HEK293 (cell line): ENCODE results near the gene FBXL15.
A peak's percentile ranks its signal among the peaks of the same experiment; 100 is the strongest.

Source experiments
- GLI2 ChIP-seq: fragments of 450-650 bp; formaldehyde crosslinking; IDR thresholded peaks from 2 replicates; pipeline ENCODE4; 2017; ENCODE audit warnings: missing biosample characterization, missing genetic modification characterization, low read depth, borderline replicate concordance
- KLF10 ChIP-seq: fragments of 450-650 bp; IDR thresholded peaks from 2 replicates; pipeline ENCODE4 v1.5.1; 2018; ENCODE audit warnings: missing biosample characterization, mild to moderate bottlenecking, missing genetic modification characterization
- KLF16 ChIP-seq: fragments of 450-650 bp; formaldehyde crosslinking; IDR thresholded peaks from 2 replicates; pipeline ENCODE4 v1.5.1; 2017; ENCODE audit warnings: missing biosample characterization, missing genetic modification characterization
- KLF7 ChIP-seq: fragments of 450-650 bp; formaldehyde crosslinking; IDR thresholded peaks from 2 replicates; pipeline ENCODE4 v1.5.1; 2016; ENCODE audit warnings: missing biosample characterization, missing genetic modification characterization, borderline replicate concordance
- KLF8 ChIP-seq: fragments of 450-650 bp; formaldehyde crosslinking; IDR thresholded peaks from 2 replicates; pipeline ENCODE4 v1.5.1; 2016; ENCODE audit warnings: missing biosample characterization, missing genetic modification characterization
- MYNN ChIP-seq: fragments of 450-650 bp; formaldehyde crosslinking; IDR thresholded peaks from 2 replicates; pipeline ENCODE4 v1.5.1; 2016; ENCODE audit warnings: missing biosample characterization, missing genetic modification characterization, borderline replicate concordance
- MZF1 ChIP-seq: fragments of 450-650 bp; formaldehyde crosslinking; IDR thresholded peaks from 2 replicates; pipeline ENCODE4 v1.5.1; 2017; ENCODE audit warnings: missing biosample characterization, missing genetic modification characterization, borderline replicate concordance
- OSR2 ChIP-seq: fragments of 450-650 bp; formaldehyde crosslinking; IDR thresholded peaks from 2 replicates; pipeline ENCODE4 v1.5.1; 2016; ENCODE audit warnings: missing biosample characterization, missing genetic modification characterization
- PRDM1 ChIP-seq: fragments of 450-650 bp; formaldehyde crosslinking; IDR thresholded peaks from 2 replicates; pipeline ENCODE4; 2016; ENCODE audit warnings: missing biosample characterization, missing genetic modification characterization
- SALL2 ChIP-seq: fragments of 450-650 bp; formaldehyde crosslinking; IDR thresholded peaks from 2 replicates; pipeline ENCODE4 v1.5.0; 2017; ENCODE audit warnings: missing biosample characterization, mild to moderate bottlenecking, missing genetic modification characterization, borderline replicate concordance
- SCRT2 ChIP-seq: fragments of 450-650 bp; formaldehyde crosslinking; IDR thresholded peaks from 2 replicates; pipeline ENCODE4 v1.5.1; 2016; ENCODE audit warnings: missing biosample characterization, missing genetic modification characterization
- YY1 ChIP-seq: fragments of 450-650 bp; formaldehyde crosslinking; IDR thresholded peaks from 2 replicates; pipeline ENCODE4 v1.5.1; 2018; ENCODE audit warnings: missing biosample characterization, missing genetic modification characterization
- ZBTB20 ChIP-seq: fragments of 450-650 bp; formaldehyde crosslinking; IDR thresholded peaks from 2 replicates; pipeline ENCODE4 v1.5.1; 2016; ENCODE audit warnings: missing biosample characterization, missing genetic modification characterization
- ZFP37 ChIP-seq: fragments of 450-650 bp; formaldehyde crosslinking; IDR thresholded peaks from 2 replicates; pipeline ENCODE4 v1.5.1; 2016; ENCODE audit warnings: missing biosample characterization, missing genetic modification characterization
- ZNF302 ChIP-seq: fragments of 450-650 bp; formaldehyde crosslinking; IDR thresholded peaks from 2 replicates; pipeline ENCODE4 v1.5.1; 2016; ENCODE audit warnings: missing biosample characterization, missing genetic modification characterization, low read depth
- ZNF311 ChIP-seq: fragments of 450-650 bp; formaldehyde crosslinking; IDR thresholded peaks from 2 replicates; pipeline ENCODE4 v1.5.1; 2017; ENCODE audit warnings: missing biosample characterization, missing genetic modification characterization, borderline replicate concordance
- ZNF354C ChIP-seq: fragments of 450-650 bp; formaldehyde crosslinking; IDR thresholded peaks from 2 replicates; pipeline ENCODE4 v1.5.1; 2016; ENCODE audit warnings: missing biosample characterization, missing genetic modification characterization, low read depth, borderline replicate concordance
- ZNF37A ChIP-seq: fragments of 450-650 bp; IDR thresholded peaks from 2 replicates; pipeline ENCODE4 v1.5.1; 2018; ENCODE audit warnings: missing biosample characterization, missing genetic modification characterization
- ZNF433 ChIP-seq: fragments of 450-650 bp; formaldehyde crosslinking; IDR thresholded peaks from 2 replicates; pipeline ENCODE4 v1.5.1; 2016; ENCODE audit warnings: missing biosample characterization, missing genetic modification characterization, low read depth
- ZNF510 ChIP-seq: fragments of 450-650 bp; formaldehyde crosslinking; IDR thresholded peaks from 2 replicates; pipeline ENCODE4 v1.5.1; 2018; ENCODE audit warnings: mild to moderate bottlenecking, missing genetic modification characterization, missing biosample characterization; ENCODE audit not compliant: insufficient replicate concordance
- ZNF529 ChIP-seq: fragments of 450-650 bp; formaldehyde crosslinking; IDR thresholded peaks from 2 replicates; pipeline ENCODE4 v1.5.1; 2017; ENCODE audit warnings: missing genetic modification characterization, missing biosample characterization; ENCODE audit not compliant: insufficient replicate concordance
- ZNF544 ChIP-seq: fragments of 450-650 bp; formaldehyde crosslinking; IDR thresholded peaks from 2 replicates; pipeline ENCODE4 v1.5.0; 2017; ENCODE audit warnings: missing biosample characterization, missing genetic modification characterization
- ZNF548 ChIP-seq: fragments of 450-650 bp; formaldehyde crosslinking; IDR thresholded peaks from 2 replicates; pipeline ENCODE4 v1.5.1; 2016; ENCODE audit warnings: missing biosample characterization, missing genetic modification characterization
- ZNF555 ChIP-seq: fragments of 450-650 bp; formaldehyde crosslinking; conservative IDR thresholded peaks from 2 replicates; pipeline ENCODE4 v1.5.1; 2017; ENCODE audit warnings: missing biosample characterization, mild to moderate bottlenecking, missing genetic modification characterization, inconsistent platforms
- ZNF621 ChIP-seq: fragments of 450-650 bp; formaldehyde crosslinking; IDR thresholded peaks from 2 replicates; pipeline ENCODE4 v1.5.1; 2017; ENCODE audit warnings: missing biosample characterization, missing genetic modification characterization
- ZNF623 ChIP-seq: fragments of 450-650 bp; formaldehyde crosslinking; IDR thresholded peaks from 2 replicates; pipeline ENCODE4 v1.5.1; 2016; ENCODE audit warnings: missing biosample characterization, missing genetic modification characterization
- ZNF747 ChIP-seq: fragments of 450-650 bp; formaldehyde crosslinking; IDR thresholded peaks from 2 replicates; pipeline ENCODE4 v1.5.1; 2016; ENCODE audit warnings: missing biosample characterization, missing genetic modification characterization
- ZNF776 ChIP-seq: fragments of 450-650 bp; formaldehyde crosslinking; IDR thresholded peaks from 2 replicates; pipeline ENCODE4 v1.5.0; 2017; ENCODE audit warnings: missing biosample characterization, missing genetic modification characterization, borderline replicate concordance
- TF ChIP-seq, protein P1 (sequence below): fragments of 450-650 bp; formaldehyde crosslinking; IDR thresholded peaks from 2 replicates; pipeline ENCODE4 v1.5.1; 2016; ENCODE audit warnings: missing biosample characterization, missing genetic modification characterization, low read depth
- TF ChIP-seq, protein P2 (sequence below): fragments of 450-650 bp; formaldehyde crosslinking; IDR thresholded peaks from 2 replicates; pipeline ENCODE4 v1.5.1; 2017; ENCODE audit warnings: missing biosample characterization, missing genetic modification characterization
- TF ChIP-seq, protein P3 (sequence below): sonication (generic); formaldehyde crosslinking; IDR thresholded peaks from 2 replicates; pipeline ENCODE4 v1.8.1; 2022; ENCODE audit warnings: mild to moderate bottlenecking, moderate library complexity, missing genetic modification reagents
- TF ChIP-seq, protein P4 (sequence below): fragments of 450-650 bp; IDR thresholded peaks from 2 replicates; pipeline ENCODE4 v1.5.1; 2018; ENCODE audit warnings: missing biosample characterization, mild to moderate bottlenecking, missing genetic modification characterization
- TF ChIP-seq, protein P5 (sequence below): fragments of 450-650 bp; formaldehyde crosslinking; IDR thresholded peaks from 2 replicates; pipeline ENCODE4 v1.5.1; 2016; ENCODE audit warnings: missing biosample characterization, missing genetic modification characterization
- TF ChIP-seq, protein P6 (sequence below): fragments of 450-650 bp; formaldehyde crosslinking; IDR thresholded peaks from 2 replicates; pipeline ENCODE4 v1.5.1; 2016; ENCODE audit warnings: missing biosample characterization, missing genetic modification characterization

FBXL15 gene

DNA sequence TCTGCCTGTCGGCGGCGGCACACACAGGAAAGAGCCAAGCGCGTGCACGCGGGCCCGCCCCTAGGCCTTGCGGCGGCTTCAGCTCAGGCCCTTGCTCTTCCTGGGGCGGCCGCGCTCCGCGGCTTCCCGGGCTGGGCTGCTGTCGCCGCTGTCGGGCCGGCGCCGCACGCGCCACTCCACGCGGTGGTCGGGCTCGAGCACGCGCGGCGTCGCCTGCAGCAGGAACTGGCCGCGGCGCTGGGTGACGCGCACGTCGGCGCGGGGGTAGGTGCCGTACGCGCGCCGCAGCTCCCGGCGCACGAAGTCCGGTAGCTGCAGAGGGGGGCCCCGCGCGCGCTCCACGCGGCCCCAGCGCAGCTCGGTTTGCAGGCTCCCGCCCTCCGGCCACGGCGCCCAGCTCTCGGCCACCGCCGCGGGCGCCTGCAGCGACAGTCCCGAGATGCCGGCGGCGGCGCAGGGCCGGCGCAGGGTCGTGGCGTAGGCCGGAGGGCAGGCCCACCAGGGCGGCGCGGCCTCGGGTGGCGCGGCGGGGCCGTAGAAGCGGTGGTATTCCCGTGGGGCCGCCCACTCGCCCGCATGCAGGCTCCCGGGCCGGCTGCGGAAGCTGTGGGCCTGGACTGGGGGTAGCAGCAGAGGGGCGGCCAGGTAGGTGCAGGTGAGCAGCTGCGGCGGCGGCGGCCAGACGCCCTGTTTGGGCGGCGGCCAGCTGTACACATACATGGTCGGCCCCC is 29.9 kb downstream of the FBXL15 start (continued):
- TF ChIP-seq, protein P1, sequence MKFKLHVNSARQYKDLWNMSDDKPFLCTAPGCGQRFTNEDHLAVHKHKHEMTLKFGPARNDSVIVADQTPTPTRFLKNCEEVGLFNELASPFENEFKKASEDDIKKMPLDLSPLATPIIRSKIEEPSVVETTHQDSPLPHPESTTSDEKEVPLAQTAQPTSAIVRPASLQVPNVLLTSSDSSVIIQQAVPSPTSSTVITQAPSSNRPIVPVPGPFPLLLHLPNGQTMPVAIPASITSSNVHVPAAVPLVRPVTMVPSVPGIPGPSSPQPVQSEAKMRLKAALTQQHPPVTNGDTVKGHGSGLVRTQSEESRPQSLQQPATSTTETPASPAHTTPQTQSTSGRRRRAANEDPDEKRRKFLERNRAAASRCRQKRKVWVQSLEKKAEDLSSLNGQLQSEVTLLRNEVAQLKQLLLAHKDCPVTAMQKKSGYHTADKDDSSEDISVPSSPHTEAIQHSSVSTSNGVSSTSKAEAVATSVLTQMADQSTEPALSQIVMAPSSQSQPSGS (tag by site-specific recombination) = no peak
- TF ChIP-seq, protein P2, sequence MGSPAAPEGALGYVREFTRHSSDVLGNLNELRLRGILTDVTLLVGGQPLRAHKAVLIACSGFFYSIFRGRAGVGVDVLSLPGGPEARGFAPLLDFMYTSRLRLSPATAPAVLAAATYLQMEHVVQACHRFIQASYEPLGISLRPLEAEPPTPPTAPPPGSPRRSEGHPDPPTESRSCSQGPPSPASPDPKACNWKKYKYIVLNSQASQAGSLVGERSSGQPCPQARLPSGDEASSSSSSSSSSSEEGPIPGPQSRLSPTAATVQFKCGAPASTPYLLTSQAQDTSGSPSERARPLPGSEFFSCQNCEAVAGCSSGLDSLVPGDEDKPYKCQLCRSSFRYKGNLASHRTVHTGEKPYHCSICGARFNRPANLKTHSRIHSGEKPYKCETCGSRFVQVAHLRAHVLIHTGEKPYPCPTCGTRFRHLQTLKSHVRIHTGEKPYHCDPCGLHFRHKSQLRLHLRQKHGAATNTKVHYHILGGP (tag by site-specific recombination) = no peak
- TF ChIP-seq ZNF623 (tag by site-specific recombination) (no peak), PRDM1 (tag by site-specific recombination) (no peak), OSR2 (peak; percentile 19; the same call in 1 of the 2 replicates), ZNF311 (tag by site-specific recombination) (no peak), KLF16 (tag by site-specific recombination) (peak; percentile 43), SALL2 (tag by site-specific recombination) (no peak), ZNF555 (no peak), ZNF302 (tag by site-specific recombination) (no peak), ZNF776 (tag by site-specific recombination) (no peak), MZF1 (tag by site-specific recombination) (no peak), ZNF37A (tag by site-specific recombination) (no peak), ZNF433 (tag by site-specific recombination) (no peak), GLI2 (no peak), KLF7 (tag by site-specific recombination) (no peak), ZNF544 (no peak), KLF8 (tag by site-specific recombination) (peak; percentile 49; the same call in 1 of the 2 replicates), ZFP37 (no peak), ZNF529 (tag by site-specific recombination) (no peak), YY1 (tag by site-specific recombination) (no peak), MYNN (tag by site-specific recombination) (no peak), ZNF510 (tag by site-specific recombination) (no peak), ZBTB20 (tag by site-specific recombination) (peak; percentile 88), ZNF354C (no peak), KLF10 (tag by site-specific recombination) (0 out of 2 replicates have a peak, but pooled peaks have one; percentile 11), ZNF621 (no peak), ZNF747 (no peak), SCRT2 (tag by site-specific recombination) (no peak), ZNF548 (tag by site-specific recombination) (no peak)
- TF ChIP-seq, protein P3, sequence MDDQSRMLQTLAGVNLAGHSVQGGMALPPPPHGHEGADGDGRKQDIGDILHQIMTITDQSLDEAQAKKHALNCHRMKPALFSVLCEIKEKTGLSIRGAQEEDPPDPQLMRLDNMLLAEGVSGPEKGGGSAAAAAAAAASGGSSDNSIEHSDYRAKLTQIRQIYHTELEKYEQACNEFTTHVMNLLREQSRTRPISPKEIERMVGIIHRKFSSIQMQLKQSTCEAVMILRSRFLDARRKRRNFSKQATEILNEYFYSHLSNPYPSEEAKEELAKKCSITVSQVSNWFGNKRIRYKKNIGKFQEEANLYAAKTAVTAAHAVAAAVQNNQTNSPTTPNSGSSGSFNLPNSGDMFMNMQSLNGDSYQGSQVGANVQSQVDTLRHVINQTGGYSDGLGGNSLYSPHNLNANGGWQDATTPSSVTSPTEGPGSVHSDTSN = peak; percentile 83; the same call in 1 of the 2 replicates
- TF ChIP-seq, protein P4, sequence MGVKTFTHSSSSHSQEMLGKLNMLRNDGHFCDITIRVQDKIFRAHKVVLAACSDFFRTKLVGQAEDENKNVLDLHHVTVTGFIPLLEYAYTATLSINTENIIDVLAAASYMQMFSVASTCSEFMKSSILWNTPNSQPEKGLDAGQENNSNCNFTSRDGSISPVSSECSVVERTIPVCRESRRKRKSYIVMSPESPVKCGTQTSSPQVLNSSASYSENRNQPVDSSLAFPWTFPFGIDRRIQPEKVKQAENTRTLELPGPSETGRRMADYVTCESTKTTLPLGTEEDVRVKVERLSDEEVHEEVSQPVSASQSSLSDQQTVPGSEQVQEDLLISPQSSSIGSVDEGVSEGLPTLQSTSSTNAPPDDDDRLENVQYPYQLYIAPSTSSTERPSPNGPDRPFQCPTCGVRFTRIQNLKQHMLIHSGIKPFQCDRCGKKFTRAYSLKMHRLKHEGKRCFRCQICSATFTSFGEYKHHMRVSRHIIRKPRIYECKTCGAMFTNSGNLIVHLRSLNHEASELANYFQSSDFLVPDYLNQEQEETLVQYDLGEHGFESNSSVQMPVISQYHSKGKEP (tag by site-specific recombination) = peak; percentile 72
- TF ChIP-seq, protein P5, sequence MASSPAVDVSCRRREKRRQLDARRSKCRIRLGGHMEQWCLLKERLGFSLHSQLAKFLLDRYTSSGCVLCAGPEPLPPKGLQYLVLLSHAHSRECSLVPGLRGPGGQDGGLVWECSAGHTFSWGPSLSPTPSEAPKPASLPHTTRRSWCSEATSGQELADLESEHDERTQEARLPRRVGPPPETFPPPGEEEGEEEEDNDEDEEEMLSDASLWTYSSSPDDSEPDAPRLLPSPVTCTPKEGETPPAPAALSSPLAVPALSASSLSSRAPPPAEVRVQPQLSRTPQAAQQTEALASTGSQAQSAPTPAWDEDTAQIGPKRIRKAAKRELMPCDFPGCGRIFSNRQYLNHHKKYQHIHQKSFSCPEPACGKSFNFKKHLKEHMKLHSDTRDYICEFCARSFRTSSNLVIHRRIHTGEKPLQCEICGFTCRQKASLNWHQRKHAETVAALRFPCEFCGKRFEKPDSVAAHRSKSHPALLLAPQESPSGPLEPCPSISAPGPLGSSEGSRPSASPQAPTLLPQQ = no peak
- TF ChIP-seq, protein P6, sequence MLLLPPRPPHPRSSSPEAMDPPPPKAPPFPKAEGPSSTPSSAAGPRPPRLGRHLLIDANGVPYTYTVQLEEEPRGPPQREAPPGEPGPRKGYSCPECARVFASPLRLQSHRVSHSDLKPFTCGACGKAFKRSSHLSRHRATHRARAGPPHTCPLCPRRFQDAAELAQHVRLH (tag by site-specific recombination) = no peak
